Left kidney (tissue), 2 donors: ENCODE measurements around the gene ANKRD27. TPM values are rescaled to one million over a fixed set of nuclear protein-coding genes. Genes with fewer than 3 reads are reported as not detected.
"Not testable (repeated sequence)": the region's sequence is repeated elsewhere in the genome, so short reads cannot be mapped to it uniquely, and the experiment has no call there.

Source experiments
- DNase-seq: peaks from one replicate; pipeline ENCODE4 v3.0.0-alpha.2; 2013
- polyA plus RNA-seq: library from polyadenylated mRNA; unstranded; fragments of 120-200 nt; gene quantifications from one replicate; pipeline ENCODE4 v1.2.1, GENCODE V29; 2013; ENCODE audit not compliant: insufficient read length

The ANKRD27 gene
- polyA plus RNA-seq, 1 donor: 18.7 TPM

DNA sequence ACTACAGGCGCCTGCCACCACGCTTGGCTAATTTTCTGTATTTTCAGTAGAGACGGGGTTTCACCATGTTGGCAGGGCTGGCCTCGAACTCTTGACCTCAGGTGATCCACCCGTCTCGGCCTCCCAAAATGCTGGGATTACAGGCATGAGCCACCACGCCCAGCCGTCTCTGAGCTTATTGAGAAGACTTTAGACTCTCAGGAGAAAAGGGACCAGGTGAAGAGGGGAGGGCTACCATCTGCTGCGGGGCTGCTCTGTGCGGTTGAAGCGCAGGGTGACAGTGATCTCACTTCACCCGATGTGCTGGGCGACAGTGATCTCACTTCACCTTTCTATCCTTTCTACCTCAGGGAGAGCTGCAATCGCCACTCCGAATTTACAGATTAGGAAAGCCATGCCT is 68.7 kb downstream of the ANKRD27 start:
- no peak for DNase-seq

DNA sequence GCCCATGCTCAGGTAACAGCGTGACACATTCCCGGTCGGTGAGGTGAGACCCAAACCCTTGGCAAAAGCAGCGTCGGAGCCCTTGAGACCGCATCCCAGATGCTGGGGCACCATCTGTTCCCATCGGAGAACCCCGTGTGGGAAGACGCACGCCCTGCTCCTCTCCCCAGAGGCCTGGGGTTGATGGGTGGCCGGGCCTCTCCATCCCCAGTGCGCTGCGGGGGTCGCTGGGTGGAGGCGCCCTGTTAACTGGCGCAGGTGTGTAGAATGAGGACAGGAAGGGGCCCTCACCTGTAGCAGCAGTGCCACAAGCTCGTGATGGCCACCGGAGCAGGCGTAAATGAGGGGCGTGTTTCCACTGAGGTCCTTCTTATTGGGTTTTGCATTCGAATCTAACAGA is 69.4 kb downstream of the ANKRD27 start:
- DNase-seq: no peak

DNA sequence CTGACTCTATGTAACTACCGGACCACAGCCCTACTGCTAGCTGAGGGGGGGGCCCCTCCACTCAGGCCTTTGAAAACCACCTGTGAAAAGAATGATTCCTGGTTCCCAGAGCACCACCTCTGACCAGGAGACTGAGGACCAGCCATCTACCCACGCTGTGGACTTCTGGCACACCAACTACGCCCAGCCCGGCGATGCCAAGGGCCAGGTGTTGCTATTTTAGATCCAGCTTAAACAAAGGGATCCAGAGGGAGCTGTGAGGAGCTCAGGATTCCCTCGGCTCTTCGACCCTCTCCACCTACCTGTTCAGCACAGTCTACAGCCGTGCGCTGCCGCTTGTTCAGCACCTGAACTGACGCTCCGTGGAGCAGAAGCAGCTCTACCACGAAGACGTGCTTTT is 71.0 kb downstream of the ANKRD27 start:
- no peak for DNase-seq

DNA sequence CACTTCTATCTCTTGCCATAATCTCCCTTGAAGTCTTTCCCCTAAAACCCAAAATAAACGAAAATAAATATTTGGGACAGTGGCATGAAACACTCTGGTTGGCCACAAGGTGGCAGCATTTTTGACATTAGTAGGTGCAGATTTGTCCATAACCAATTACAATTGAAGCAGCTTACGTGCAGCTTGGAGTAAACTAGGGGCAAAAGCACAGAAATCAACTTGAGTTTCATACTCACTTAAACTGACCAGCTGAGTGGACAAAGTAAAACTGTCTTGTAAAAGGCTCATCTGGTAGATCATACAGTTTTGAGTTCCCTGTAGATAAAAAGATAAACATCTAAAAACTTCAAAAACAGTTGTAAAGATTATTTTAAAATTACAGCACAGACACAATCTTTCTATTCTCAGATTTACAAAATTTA is 75.2 kb downstream of the ANKRD27 start:
- peak; percentile 25 for DNase-seq

DNA sequence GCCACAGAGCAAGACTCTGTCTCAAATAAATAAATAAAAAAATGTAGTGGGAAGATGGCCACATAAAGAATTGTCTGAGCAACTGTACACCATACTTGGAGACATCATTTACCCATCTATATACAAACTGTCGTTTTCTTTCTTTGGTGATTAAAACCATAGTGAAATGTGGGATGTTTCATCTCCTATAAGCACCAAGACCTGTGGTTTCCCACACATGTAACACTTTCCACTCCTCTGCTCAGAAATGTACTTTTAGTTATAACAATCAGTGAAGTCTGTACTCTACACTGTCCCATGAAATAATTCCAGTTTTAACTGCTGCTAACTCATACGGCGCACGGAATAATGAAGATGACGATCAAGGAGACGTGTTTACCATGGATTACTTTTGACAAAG is 75.7 kb downstream of the ANKRD27 start:
- DNase-seq: no peak

DNA sequence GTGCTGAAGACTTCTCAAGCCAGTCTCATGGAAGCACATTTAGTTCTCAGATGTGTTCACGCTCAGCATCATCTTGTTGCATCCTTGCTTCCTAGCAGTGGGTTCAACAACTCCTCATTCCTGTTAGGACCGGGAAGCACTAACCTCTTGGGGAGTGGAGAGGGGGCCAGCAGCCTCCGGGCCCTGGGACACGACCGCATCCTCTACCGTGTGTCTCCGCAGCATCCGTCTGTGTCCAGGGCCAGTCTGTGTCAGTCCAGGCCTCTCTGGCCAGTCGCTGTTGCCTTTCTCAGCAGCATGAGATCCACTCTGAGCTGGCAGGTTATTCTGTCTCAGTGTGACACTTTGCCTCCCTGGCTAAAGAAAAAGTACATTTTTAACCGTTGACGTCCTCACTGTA is 77.0 kb downstream of the ANKRD27 start:
- no peak for DNase-seq

DNA sequence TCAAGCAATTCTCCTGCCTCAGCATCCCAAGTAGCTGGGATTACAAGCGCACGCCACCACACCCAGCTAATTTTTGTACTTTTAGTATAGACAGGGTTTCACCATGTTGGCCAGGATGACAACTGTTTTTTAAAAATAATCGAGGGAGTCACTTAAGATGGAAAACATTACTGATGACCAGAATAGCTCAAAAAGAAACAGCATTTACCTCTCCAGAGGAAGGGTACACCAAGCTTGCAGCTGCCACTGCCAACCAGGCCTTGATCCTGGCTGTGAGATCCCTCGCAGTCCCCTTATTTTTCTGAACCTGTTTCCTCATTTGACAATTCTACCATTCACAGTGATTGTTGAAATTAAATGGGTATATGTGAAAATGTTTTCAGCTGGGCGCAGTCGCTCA is 79.5 kb downstream of the ANKRD27 start:
- no peak for DNase-seq

DNA sequence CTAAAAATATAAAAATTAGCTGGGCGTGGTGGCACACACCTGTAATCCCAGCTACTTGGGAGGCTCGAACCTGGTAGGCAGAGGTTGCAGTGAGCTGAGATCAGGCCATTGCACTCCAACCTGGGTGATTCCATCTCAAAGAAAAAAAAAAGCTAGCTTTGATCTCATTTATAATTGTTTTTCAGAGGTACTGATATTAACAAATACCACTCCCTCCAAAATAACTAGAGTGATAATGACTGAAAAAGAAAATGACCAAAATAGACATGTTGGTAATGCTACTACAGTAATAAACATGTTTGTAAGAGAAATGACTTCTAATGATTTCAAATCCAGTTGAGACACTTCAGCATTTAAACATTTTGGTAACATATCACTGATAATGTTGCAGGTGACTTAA is 81.0 kb downstream of the ANKRD27 start:
- no peak for DNase-seq

DNA sequence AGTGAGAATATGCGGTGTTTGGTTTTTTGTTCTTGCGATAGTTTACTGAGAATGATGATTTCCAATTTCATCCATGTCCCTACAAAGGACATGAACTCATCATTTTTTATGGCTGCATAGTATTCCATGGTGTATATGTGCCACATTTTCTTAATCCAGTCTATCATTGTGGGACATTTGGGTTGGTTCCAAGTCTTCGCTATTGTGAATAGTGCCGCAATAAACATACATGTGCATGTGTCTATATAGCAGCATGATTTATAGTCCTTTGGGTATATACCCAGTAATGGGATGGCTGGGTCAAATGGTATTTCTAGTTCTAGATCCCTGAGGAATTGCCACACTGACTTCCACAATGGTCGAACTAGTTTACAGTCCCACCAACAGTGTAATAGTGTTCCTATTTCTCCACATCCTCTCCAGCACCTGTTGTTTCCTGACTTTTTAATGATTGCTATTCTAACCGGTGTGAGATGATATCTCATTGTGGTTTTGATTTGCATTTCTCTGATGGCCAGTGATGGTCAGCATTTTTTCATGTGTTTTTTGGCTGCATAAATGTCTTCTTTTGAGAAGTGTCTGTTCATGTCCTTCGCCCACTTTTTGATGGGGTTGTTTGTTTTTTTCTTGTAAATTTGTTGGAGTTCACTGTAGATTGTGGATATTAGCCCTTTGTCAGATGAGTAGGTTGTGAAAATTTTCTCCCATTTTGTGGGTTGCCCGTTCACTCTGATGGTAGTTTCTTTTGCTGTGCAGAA is 87.1 kb downstream of the ANKRD27 start:
- DNase-seq: not testable (repeated sequence)

DNA sequence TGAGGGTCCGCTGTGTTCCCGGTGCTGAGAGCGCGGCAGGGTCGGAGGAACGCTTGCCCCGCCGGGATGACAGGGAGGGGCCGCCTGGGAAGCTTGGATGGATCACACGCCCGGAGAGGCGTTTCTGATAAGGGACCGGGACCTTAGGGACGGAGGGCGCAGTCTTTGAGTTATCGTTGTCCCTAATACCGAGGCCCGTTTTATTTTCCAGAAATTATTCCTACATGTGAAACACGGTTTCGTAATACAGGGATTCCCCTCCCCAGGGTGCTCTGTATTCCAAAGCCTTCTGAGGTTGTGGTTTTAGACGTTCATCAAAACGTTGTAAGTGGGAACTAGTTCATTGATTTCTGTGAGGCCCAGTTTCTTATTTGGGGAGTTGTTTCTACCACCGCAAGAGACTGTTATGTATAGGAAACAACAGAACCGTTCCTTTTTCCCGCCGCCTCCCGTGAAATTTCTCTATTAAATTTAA is 93.2 kb downstream of the ANKRD27 start:
- no peak for DNase-seq

DNA sequence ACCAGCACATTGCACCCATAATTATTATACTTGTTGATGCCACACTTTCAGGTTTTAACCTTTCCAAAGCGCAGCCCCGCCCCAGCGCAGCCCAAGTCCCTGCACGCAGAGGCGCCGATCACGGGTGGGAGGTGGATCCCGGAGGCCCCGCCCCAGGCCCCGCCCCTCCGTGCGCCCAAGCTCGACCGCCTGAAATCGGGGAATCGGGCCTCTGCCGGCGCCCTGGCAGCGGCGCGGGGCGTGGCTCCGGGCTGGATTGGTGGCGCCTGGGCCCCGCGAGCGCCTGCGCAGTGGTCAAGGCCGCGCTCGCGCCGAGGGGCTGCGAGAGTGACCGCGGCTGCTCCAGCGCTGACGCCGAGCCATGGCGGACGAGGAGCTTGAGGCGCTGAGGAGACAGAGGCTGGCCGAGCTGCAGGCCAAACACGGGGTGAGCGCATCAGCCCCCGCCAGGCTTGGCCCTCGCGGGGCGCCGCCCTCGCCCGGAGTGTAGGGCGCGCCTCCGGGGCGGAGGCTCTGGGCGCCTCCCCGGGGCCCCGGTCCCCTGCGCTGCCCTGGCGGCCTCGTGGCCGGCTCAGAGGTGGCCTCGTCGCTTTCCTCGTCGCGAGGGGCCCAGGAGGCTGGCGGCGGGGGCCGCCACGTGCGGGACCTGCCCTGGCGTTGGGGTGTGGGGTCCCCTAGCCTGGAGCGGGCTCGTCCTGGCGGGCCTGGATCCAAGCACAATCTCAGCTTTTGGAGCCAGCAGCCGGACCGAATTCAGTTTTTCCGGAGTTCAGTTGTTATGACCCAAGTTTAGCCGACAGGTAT is 93.9 kb downstream of the ANKRD27 start, which contains the start of gene PDCD5:
Gene PDCD5 (plus strand): TSS at position 290 of the 804 bp plus-strand sequence. CDS start 72 bp downstream, at position 362.
- DNase-seq: peak; percentile 95

DNA sequence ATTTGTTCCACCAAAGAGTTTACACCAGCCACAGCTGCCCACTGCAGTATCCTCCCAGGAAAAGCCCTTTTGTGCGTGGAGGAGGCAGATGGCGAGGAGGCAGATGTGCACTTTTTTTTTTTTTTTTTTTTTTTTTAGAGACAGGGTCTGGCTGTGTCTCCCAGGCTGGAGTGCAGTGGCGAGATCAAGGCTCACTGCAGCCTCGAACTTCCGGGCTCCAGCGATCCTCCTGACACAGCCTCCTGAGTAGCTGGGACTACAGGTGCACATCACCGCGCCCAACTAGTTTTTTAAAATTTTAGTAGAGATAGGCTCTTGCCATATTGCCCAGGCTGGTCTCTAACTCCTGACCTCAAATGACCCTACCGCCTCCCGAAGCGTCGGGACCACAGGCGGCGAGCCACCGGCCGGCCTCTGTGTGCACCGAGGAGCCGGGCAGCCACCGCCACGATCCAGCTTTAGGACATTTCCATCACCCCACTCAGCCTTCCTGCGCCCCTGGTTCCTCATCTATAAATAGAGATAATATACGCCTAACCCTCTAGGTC is 94.6 kb downstream of the ANKRD27 start:
- no peak for DNase-seq

DNA sequence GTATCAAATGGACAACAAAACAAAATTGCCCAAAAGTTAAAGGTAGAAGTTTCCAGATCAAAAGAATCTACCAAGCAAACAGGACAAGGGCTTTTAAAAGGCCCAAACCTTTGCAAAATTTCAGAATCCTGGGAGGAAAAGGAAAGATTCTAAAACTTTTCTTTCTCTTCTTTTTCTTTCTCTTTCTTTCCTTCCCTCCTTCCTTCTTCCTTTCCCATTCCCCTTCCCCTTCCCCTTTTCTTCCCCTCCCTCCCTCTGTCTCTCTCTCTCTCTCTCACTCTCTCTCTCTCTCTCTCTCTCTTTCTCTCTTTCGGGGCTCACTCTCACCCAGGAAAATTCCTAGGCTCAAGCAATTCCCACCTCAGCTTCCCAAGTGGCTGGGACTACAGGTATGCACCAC is 98.2 kb downstream of the ANKRD27 start:
- DNase-seq: no peak

DNA sequence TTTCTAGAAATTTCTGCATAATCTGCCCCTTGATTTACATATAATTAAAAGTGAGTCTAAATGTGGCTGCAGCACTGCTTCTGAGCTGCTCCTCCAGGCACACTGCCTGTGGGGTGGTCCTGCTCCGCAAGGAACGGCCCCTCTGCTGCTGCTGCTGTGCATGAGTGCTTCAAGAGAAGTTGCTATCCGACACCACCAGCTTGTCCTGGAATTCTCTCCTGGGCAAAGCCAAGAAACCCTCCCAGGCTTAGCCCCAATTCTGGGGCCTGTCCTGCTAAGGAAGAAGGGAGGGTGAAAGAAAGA is 101.5 kb downstream of the ANKRD27 start:
- DNase-seq: no peak

DNA sequence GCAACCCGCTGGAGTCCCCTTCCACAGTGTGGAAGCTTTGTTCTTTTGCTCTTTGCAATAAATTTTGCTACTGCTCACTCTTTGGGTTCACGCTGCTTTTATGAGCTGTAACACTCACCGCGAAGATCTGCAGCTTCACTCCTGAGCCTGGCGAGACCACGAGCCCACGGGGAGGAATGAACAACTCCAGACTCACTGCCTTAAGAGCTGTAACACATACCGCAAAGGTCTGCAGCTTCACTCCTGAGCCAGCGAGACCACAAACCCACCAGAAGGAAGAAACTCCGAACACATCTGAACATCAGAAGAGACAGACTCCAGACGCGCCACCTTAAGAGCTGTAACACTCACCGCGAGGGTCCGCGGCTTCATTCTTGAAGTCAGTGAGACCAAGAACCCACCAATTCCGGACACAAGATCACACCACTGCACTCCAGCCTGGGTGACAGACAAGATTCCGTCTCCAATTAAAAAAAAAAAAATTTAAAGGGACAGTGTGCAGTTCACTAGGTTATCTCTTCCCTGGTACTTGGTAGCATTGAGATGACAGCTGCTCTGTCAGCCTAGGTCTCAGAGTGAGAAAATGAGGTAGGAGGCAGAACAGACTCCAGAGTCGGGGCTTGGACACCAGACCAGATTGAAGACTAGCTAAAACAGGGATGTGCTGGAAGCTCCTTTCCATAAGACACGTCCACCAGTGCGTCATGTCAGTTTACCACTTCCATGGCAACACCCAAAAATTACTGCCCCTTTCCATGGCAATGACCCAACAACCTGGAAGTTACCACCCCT is 102.1 kb downstream of the ANKRD27 start:
- DNase-seq: not testable (repeated sequence)

DNA sequence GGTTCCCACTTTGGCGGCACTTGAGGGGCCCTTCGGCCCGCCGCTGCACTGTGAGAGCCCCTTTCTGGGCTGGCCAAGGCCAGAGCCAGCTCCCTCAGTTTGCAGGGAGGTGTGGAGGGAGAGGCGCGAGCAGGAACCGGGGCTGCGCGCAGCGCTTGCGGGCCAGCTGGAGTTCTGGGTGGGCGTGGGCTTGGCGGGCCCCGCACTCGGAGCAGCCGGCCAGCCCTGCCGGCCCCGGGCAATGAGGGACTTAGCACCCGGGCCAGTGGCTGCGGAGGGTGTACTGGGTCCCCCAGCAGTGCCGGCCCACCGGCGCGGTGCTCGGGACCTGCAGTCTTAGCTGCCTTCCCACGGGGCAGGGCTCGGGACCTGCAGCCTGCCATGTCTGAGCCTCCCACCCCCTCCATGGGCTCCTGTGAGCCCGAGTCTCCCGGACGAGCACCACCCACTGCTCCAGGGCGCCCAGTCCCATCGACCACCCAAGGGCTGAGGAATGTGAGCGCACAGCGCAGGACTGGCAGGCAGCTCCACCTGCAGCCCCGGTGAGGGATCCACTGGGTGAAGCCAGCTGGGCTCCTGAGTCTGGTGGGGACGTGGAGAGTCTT is 103.4 kb downstream of the ANKRD27 start:
- DNase-seq: not testable (repeated sequence)

DNA sequence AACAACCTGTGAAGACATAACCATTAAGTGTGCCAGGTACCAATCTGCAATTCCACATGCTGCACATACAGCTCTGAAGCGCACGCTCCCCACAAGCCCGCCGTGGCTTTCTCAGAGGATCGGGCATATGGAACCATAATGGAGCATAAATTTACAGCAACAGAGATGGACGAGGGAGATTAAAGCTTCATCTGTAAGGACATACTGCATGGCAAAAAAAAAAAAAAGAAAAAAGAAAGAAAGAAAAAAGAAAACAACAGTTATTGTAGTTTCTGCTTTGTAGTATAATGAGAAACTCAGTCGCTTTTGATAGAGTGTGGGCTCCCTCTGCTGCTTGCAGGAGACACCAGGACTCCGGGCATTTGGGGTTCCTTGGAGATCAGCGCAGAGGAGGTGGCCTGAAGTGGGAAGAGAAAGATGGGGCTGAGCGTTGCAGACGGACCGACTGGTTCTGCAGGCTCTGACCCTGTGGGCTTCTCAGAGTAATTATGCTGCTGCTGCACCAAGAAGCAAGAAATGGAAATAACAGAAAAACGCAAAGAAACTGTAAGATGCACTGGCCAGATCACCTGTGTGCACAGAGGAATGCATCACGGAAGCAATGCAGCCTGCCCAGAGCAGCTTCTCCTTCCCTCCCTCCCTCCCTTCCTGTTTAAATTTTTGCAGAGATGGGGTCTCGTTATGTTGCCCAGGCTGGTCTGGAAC is 104.7 kb downstream of the ANKRD27 start:
- DNase-seq: peak; percentile 47

DNA sequence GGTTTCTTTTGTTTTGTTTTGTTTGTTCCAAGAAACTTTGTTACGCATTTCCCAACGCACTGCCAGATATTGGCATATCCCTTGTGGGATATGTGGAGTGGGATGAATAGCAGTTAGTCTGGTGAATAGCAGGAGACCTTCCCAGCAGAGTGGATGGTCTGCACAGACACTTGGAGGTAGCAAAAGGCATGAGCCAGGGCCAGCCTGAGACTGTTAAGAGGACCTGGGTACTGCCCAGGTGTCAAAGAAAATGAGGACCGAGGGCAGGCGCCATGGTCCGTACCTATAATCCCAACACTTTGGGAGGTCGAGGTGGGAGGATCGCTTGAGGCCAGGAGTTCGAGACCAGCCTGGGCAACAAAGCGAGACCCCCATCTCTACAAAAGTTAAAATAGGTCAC is 107.5 kb downstream of the ANKRD27 start:
- DNase-seq: no peak

DNA sequence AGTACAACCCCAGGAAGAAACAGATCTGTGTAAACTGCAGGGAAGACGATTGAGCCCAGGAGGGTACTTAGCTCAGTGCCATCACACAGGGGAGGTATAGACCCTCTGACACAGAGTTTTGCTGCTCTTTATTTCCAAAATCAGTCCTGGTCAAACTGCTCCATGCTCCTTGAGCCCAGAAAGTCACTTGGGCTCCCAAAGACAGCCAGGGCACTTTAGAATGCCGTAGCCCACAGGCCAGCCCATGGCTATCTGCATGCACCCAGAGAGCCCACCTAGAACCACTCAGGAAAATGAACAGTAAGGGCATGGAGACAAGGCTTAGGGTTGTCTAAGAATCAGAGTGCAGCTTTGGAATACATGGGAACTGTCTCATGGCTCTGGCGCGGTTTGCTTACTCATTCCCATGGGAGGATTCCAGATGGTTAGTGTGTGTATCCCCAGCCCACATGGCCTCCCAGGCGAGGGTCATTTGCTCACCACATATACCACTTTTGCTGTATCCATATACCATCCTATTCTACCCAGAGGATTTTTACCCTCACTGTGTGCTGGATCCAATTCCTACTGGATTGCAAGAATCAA is 108.6 kb downstream of the ANKRD27 start:
- no peak for DNase-seq

DNA sequence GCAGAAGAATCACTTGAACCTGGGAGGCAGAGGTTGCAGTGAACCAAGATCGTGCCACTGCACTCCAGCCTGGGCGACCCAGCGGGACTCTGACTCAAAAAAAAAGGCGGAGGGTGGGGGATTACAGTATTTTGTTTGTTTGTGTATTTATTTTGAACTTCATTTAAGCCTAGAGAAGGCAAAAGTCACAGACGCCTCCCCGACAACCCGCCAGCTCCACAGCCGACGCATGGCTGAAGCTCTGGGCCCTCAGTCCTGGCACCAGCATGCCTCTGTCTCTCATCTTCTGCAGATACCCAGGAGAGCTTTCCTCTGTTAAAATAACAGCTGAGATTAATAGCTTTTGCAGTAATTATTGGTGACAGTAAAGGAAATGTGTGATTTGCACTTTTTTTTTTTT is 111.2 kb downstream of the ANKRD27 start:
- DNase-seq: no peak
